ENCODE data around the gene NIPBL.

DNA sequence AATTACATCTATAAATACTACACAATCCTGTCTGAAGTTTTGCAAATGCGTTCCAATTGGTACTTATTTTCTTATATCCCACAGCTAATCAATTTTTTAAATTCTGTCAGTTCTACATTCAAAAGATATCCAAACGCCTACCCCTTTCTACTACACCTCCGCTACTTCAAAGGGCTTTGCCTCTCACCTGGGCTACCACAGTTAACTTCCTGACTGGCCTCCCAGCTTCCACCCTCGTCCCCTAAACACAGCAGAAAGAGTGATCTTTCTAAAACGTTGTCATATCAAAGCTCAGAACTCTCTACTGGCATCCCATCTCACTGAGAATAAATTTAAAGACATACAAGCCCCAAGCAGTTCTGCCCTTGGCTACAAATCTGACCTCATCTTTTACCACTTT is 32.3 kb upstream of the NIPBL start:
- TF ChIP-seq GATA2 (IDR thresholded peaks at IDR 0.05; ENCODE audit: low read depth, low read length) (no peak), GATA3 (IDR thresholded peaks at IDR 0.05; ENCODE audit: low read depth, low read length) (no peak)

Measured in SH-SY5Y (cell line).